Prostate gland (tissue), 2 donors: ENCODE measurements around the gene FAM221B. TPM values are rescaled to one million over a fixed set of nuclear protein-coding genes. Genes with fewer than 3 reads are reported as not detected.
A peak's percentile ranks its signal among the peaks of the same experiment; 100 is the strongest.

Experiments
- DNase-seq: peaks from one replicate; pipeline ENCODE4 v3.0.0-alpha.2; 2019; ENCODE audit warnings: low spot score
- H3K27ac ChIP-seq, 2 donors: fragments of 200-600 bp; sonication (generic); 2 replicates each; pipeline ENCODE4 v1.5.1; 2017 to 2019
- H3K27me3 ChIP-seq: fragments of 200-600 bp; sonication (generic); replicated peaks from 2 replicates; pipeline ENCODE4 v1.5.1; 2019; ENCODE audit not compliant: insufficient read depth
- H3K36me3 ChIP-seq, 2 donors: fragments of 200-600 bp; sonication (generic); 1 replicate in 1 of 2; 2 replicates in 1 of 2; pipeline versions ENCODE4 v1.5.1 to v1.8.1; 2017 to 2019
- H3K4me1 ChIP-seq: fragments of 200-600 bp; sonication (generic); replicated peaks from 2 replicates; pipeline ENCODE4 v1.5.1; 2019
- H3K4me3 ChIP-seq, 2 donors: fragments of 200-600 bp; sonication (generic); 2 replicates each; pipeline ENCODE4 v1.5.1; 2017 to 2019
- H3K9me3 ChIP-seq: fragments of 200-600 bp; sonication (generic); 2 replicates; pipeline ENCODE4 v1.5.1; 2017
- CTCF ChIP-seq, 4 experiments: fragments of 200-600 bp in 2 of 4; fragments of 450-650 bp in 2 of 4; sonication (generic) in 2 of 4; IDR thresholded peaks; 1 replicate in 3 of 4; 2 replicates in 1 of 4; pipeline ENCODE4 v1.5.1; 2016 to 2019; ENCODE audit warnings: antibody characterized with exemption in 4 of 4, mild to moderate bottlenecking in 2 of 4, moderate library complexity in 2 of 4
- POLR2A ChIP-seq: fragments of 450-650 bp; IDR thresholded peaks from one replicate; pipeline ENCODE4 v1.6.1; 2016; ENCODE audit warnings: antibody characterized with exemption, mild to moderate bottlenecking
- POLR2AphosphoS5 ChIP-seq: sonication (generic); formaldehyde crosslinking; IDR thresholded peaks from one replicate; pipeline ENCODE4 v1.6.1; 2017; ENCODE audit warnings: antibody characterized with exemption
- WGBS: methylation state at CpG from one replicate; pipeline ENCODE4 v1.1.5; 2018; 5-methylcytosine and 5-hydroxymethylcytosine counted together
- intact Hi-C: fragments of 100-400 bp; cut with DNase I; formaldehyde crosslinking; loops from one replicate; pipeline ENCODE4 v1.14.2; 2022
- total RNA-seq, 2 donors: library from RNA; depleted of rRNA; stranded (reverse); fragments of >200 nt; gene quantifications; one replicate each; pipeline ENCODE4 v1.1.0, GENCODE V29; 2016

The FAM221B gene
- 1 to 10 TPM in 1 of 2 donors, under 1 TPM in 1; 0.46 to 5.1 TPM for total RNA-seq

GRCh38 chr9:35828716-35829083, at the start of gene FAM221B:
TSS of gene FAM221B (minus strand) at chr9:35828732. CDS start at chr9:35826161, 2,571 bp downstream.
- peak within 1 kb of the TSS; percentile 89 to 99 for H3K27ac ChIP-seq
- no peak for DNase-seq
- H3K4me3 ChIP-seq = peak within 1 kb of the TSS; percentile 73 to 99
- H3K27me3 ChIP-seq = no peaks in the 10 kb centered on the region
- peaks cover 32% of the 10 kb centered on the region for H3K4me1 ChIP-seq
- no peaks in the 10 kb centered on the region for H3K9me3 ChIP-seq
- H3K36me3 ChIP-seq = no peaks in the 10 kb centered on the region
- intact Hi-C loops = loop anchor here (5.0 kb wide), 1 partner anchor 54 kb away; no protein-coding TSS in a partner anchor
- no peak for TF ChIP-seq CTCF (IDR thresholded peaks at IDR 0.05)
- no peak for TF ChIP-seq POLR2AphosphoS5
- TF ChIP-seq POLR2A = no peak
- WGBS = 1% methylated on average over 21 of the region's 21 CpGs

GRCh38 chr9:35872505-35872904, 44.0 kb upstream of the FAM221B start:
- TF ChIP-seq CTCF (IDR thresholded peaks at IDR 0.05) (no peak), POLR2AphosphoS5 (no peak), POLR2A (no peak)
- intact Hi-C loops = no loop called here
- Histone ChIP-seq H3K27me3 (no peaks in the 10 kb centered on the region), H3K4me3 (no peak overlapping the region), H3K36me3 (no peaks in the 10 kb centered on the region), H3K4me1 (no peaks in the 10 kb centered on the region), H3K9me3 (no peaks in the 10 kb centered on the region), H3K27ac (no peak overlapping the region)
- DNase-seq = no peak
- WGBS = 66% methylated on average over 3 of the region's 3 CpGs

- TF ChIP-seq CTCF (IDR thresholded peaks at IDR 0.05) (no peak), POLR2A (no peak), POLR2AphosphoS5 (no peak)
- H3K4me3 ChIP-seq = no peak overlapping the region
- DNase-seq = peak; percentile 38
- H3K4me1 ChIP-seq = no peaks in the 10 kb centered on the region
- intact Hi-C loops = no loop called here
- H3K36me3 ChIP-seq = no peaks in the 10 kb centered on the region
- 22% methylated on average over 3 of the region's 3 CpGs for WGBS
- no peaks in the 10 kb centered on the region for H3K27me3 ChIP-seq
- H3K27ac ChIP-seq = no peak overlapping the region
- no peaks in the 10 kb centered on the region for H3K9me3 ChIP-seq
Observed at GRCh38 chr9:35871545-35871944, 43.0 kb upstream of the FAM221B start.

- H3K4me3 ChIP-seq = no peak within 1 kb of the TSS
- H3K27me3 ChIP-seq = no peaks in the 10 kb centered on the region
- WGBS = 87% methylated on average over 8 of the region's 8 CpGs
- intact Hi-C loops = no loop called here
- no peak for DNase-seq
- no peaks in the 10 kb centered on the region for H3K9me3 ChIP-seq
- H3K36me3 ChIP-seq = no peaks in the 10 kb centered on the region
- TF ChIP-seq CTCF (IDR thresholded peaks at IDR 0.05) (no peak), POLR2AphosphoS5 (no peak), POLR2A (no peak)
- no peaks in the 10 kb centered on the region for H3K4me1 ChIP-seq
- no peak within 1 kb of the TSS for H3K27ac ChIP-seq
Observed at GRCh38 chr9:35870351-35870923, 41.9 kb upstream of the FAM221B start, which contains the start of gene OR13J1. TSS of gene OR13J1 (minus strand) at chr9:35870401. CDS start at chr9:35870401, 0 bp downstream.

GRCh38 chr9:35869621-35870216, 41.2 kb upstream of the FAM221B start:
- TF ChIP-seq POLR2AphosphoS5 (no peak), CTCF (IDR thresholded peaks at IDR 0.05) (no peak), POLR2A (no peak)
- no peaks in the 10 kb centered on the region for H3K36me3 ChIP-seq
- H3K27ac ChIP-seq = no peak overlapping the region
- WGBS = 80% methylated on average over 19 of the region's 19 CpGs
- H3K4me1 ChIP-seq = no peaks in the 10 kb centered on the region
- DNase-seq = peak; percentile 40
- intact Hi-C loops = no loop called here
- no peak overlapping the region for H3K4me3 ChIP-seq
- H3K27me3 ChIP-seq = no peaks in the 10 kb centered on the region
- H3K9me3 ChIP-seq = no peaks in the 10 kb centered on the region
